ENCODE data around the gene AK4.
"Not testable (repeated sequence)": the region's sequence is repeated elsewhere in the genome, so short reads cannot be mapped to it uniquely, and the experiment has no call there.

The AK4 gene

GRCh38 chr1:65214340-65215027 lies 66.5 kb downstream of the AK4 start:
- DNase-seq (ENCODE audit: low read depth) = no peak

DNA sequence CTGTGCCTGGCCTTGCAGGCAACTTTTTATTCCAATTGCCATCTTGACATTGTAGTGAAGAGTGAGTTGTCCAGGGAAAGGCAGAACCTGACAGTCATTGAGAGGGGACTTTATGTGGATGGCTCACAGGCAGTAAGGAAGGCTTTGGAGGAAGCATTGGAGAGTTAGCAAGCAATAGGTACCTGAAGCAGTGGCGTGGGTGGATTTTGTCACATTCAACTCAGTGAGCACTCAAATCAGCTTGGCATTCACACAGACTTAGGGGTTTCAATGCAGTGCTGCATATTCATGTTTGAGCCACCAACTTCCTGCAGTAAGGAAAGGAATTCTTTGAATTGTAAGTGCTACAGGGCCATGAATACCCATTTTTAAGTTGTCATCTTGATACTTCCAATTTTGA lies 69.0 kb downstream of the AK4 start:
- DNase-seq (ENCODE audit: low read depth) = no peak

DNA sequence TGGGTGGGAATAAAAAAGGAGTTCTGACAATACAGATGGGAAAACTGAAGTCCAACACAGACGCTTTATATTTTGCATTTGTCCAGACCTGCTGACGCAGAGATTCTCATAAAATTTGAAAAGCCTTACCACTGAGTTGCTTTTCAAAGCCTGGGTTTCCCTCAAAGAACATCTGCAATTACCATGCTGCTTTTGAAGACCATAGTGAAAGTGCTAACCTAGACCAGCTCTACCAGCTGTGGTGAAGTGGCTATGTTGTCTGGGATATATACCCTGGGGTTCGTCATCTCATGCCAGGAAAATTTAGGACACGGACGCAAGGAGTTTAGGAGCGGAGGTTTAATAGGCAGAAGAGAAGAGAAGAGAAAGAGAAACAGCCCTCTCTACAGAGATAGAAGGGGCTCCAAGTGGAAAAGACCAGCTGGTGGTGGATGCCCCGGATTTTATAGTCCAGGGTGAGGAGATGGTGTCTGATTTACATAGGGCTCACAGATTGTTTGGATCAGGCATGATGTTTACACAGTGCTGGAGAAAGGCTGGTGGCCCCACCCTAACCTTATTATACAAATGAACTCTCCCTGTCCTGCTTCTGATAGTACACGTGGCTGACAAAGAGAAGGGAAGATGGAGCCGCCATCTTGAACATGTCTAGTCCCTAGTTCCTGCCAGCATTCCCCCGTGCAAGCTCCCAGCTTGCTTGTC lies 73.8 kb downstream of the AK4 start:
- no peak for DNase-seq (ENCODE audit: low read depth)

DNA sequence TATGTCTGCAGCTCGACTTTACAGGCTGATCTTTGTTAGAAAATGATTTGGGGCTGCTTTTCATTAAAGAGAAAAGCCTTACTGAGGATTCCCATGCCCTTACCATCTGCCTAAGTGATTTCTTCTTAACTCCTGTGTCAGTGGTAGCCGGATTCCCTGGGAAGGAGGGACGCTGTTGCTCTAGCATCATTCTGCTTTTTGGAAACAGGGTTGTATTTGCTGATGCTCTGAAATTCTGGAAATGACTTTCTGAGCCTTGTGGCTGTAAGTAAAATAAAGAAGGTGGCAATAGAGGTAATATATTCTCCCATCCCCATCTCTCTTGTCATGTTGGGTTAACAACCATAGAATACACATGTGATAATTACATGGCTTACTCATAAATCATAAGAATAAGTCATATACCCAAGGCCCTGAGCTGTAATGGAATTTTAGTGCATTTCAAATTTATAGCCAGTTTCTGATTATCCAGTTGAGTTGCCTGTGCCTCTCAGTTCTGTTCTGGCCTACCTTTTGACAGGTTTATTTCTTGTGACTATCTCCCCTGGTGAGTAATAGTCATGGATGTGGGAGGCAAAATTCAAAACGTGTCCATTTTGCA lies 74.4 kb downstream of the AK4 start:
- DNase-seq (ENCODE audit: low read depth) = no peak

DNA sequence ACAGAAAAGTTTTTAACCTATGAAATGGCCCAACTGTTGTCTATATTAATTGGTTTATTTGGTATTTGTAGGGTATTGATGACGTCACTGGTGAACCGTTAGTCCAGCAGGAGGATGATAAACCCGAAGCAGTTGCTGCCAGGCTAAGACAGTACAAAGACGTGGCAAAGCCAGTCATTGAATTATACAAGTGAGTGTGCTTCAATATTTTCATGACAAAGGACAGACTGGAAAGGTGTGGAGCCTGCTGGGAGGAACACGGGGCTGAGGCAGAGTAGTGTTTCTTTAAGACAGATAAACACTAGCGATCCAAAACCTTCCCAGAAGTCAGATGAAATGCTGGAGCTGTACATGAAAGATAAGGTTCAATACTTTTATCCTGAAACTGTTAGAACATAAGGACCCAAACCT lies 76.7 kb downstream of the AK4 start:
- DNase-seq (ENCODE audit: low read depth) = no peak

DNA sequence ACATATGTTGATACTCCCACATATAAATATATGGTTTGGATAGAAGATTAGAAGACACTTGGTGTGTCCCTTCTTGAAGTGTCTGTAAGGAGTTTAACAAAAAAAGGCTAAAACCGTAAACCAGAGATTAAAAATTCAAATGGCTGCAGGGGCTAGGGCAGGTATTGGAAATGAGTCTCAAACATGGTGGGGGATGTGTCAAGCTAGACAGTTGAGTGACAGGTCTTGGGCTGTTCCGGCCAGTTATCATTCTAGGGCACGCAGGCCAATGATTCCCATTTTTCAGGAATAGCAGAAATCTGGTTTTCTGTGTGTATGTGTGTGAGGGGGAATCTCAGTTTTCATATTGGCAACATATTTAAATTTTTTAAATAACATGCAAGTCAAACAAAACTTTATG lies 77.2 kb downstream of the AK4 start:
- no peak for DNase-seq (ENCODE audit: low read depth)

- no peak for DNase-seq (ENCODE audit: low read depth)
These were observed 81.2 kb downstream of the AK4 start for GRCh38 chr1:65229201-65229600.

DNA sequence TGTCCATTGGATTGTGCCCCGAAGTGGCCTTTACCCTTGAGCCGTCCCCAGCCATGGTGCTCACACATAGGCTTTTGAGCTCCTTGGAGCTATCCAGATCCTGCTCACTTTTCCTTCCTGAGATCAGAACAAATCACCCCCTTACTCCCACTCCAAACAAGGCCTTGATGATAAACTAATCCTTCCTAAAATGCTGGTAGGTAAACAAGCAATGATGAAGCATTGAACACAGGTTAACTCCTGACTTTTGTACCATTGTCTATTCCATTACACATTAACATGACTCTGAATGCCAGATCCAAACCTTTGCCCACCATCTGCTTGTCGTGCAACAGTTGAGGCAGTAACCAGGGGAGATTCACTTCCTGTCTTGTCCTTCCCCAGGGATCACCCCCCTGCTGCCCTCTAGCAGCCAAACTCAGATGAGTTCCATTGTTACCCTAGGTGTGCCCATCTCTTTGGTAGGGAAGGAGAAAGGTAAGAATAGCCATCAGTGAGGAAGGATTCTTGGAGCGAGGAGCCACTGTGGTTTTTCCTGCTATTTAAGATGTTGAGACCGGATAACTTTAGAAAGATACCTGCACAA lies 81.8 kb downstream of the AK4 start:
- DNase-seq (ENCODE audit: low read depth) = no peak

- DNase-seq (ENCODE audit: low read depth) = no peak
These were observed 82.9 kb downstream of the AK4 start for GRCh38 chr1:65230731-65231481.

DNA sequence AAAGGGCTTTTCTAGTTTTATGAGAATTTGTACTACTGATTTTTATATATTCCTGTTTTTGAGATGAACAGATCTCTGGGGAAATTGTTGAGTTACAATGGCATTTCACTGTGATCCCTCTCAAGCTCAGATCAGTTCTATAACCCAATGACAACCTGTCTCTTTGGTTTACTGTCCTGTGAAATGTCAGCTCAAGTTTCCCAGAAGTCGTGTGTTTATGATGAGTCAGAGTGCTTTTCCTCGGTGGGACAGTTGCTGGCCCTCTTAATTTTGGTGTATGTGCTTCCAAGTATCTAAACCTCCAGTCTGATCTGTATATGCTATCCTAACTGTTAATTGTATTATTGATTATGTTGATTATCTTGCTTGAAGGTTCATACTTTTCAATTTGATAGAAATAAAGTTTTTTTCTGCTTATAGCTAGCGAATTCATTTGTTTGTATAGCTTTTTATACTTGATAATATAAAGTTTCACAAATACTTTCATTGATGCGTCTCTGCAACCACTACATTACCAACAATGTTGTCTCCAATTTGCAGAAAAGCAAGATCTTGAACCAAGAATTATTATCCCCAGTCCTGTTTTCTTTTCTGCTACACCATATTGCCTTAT lies 83.8 kb downstream of the AK4 start:
- DNase-seq (ENCODE audit: low read depth) = no peak

DNA sequence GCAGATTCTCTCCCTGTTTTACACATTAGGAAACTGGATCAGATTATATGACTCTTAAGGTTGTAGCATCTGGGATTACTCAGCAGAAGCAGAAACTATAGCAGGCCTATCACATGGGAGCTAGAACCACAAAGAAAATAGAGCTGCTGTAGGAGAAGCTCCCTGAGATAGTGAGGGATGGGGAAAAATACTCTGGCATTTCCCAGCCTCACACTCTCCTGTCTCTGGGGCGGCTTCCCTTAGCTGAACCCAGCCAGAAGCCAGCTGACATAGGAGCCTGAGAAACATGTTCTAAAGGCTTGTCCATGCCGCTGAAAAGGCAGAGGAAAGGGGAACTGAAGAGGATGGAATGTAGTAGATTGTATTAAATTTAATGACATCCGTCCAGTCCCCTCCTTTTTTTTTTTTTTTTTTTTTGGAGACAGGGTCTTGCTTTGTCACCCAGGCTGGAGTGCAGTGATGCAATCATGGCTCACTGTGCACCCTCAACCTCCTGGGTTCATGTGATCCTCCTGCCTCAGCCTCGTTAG lies 84.5 kb downstream of the AK4 start:
- no peak for DNase-seq (ENCODE audit: low read depth)

DNA sequence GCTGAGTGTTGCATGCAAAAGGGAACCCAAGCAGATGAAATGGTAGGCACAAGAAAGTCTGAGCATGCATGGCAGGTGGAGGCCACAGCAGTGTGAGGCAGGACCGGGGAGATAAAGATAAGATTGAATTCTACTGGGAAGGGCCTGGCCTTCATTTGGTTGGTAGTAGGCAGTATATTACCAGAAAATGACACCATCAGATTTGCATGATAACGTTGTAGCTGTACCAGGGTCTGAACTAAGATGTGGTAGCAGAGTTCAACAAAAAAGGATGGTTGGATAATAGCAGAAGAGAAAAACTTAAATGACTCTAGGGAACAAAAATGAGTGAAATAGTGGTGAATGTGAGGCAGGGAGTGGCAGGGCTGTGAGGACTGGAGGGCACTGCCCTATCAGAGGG lies 85.8 kb downstream of the AK4 start:
- no peak for DNase-seq (ENCODE audit: low read depth)

DNA sequence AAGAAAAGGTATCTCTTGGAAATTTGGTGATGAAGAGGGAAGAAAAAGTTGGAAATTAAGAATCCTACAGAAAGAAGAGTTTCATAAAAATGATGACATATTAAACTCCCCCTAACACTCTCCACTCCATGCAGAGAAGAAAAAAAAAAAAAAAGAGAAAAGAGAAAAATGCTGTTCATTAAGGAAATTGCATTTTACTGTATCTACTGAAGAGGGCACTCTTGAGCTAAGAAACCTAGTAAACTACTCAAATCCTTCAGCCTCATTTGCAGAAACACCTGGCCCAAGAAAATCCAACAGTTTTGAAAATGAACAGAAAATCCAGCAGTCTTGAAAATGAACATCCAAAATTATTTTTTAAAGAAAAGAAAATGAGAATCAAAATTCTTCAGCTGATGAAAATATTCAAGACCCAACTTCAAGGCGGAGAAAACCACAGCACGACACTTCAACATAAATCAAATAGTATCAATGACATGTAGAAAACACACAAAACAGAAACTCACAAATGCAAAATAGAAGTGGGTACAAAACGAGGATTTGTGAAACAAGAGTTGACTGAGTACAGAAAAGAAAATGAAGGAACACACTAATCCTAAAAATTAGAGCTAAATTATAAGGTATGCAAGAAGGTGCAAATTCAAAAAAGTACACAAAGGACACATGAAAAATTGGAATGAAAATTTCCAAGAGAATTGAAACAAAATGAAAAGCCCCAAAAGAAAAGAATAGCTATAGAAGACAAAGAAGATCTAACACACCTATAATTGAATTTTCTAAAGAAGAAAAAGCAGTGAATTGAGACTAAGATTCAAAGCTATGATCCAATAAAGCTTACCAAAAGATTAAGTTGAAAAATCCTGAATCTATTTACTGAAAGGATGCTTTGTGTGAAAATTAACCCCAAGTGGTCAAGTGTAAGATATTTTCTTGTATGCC lies 88.1 kb downstream of the AK4 start:
- no peak for DNase-seq (ENCODE audit: low read depth)

DNA sequence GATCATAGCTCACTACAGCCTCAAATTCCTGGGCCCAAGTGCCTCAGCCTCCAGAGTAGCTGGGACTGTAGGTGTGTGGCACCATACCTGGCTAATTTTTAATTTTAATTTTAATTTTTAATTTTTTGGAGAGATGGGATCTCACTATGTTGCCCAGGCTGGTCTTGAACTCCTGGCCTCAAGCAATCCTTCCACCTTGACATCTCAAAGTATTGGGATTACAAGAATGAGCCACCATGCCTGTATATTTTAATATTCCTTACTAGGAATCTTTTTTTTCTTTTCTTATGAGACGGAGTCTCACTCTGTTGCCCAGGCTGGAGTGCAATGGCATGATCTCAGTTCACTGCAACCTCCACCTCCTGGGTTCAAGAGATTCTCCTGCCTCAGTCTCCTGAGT lies 89.1 kb downstream of the AK4 start:
- DNase-seq (ENCODE audit: low read depth) = not testable (repeated sequence)

- DNase-seq (ENCODE audit: low read depth) = no peak
These were observed 89.5 kb downstream of the AK4 start for GRCh38 chr1:65237503-65237902.

DNA sequence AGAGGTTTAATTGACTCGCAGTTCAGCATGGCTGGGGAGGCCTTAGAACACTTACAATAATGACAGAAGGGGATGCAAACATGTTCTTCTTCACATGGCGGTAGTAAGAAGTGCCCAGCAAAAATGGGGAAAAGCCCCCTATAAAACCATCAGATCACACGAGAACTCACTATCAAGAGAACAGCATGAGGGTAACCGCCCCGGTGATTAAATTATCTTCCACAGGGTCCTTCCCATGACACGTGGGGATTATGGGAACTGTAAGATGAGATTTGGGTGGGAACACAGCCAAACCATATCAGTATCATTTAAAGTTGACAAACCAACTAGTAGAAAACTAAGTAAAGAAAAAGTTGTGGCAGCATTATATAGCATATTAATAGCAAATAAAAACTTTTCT lies 90.0 kb downstream of the AK4 start:
- no peak for DNase-seq (ENCODE audit: low read depth)

DNA sequence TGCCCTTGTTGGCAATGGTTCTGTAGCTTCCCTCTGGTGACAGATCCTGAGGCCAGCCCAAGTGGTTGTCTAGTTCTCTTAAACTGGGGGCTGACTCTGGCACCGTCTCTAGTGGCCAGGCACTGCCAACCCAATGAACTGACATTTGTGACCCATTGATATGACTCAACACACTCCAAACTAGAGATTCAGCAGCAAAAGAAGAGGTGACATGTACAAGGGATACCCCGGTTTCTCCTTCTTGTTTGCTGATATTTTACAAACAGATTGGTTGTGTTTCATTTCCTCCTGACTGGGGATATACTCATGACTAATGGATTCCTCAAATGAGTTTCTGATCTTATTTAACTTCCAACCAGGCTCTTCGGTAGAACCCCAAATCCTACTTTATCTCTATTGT lies 95.5 kb downstream of the AK4 start:
- DNase-seq (ENCODE audit: low read depth) = no peak

DNA sequence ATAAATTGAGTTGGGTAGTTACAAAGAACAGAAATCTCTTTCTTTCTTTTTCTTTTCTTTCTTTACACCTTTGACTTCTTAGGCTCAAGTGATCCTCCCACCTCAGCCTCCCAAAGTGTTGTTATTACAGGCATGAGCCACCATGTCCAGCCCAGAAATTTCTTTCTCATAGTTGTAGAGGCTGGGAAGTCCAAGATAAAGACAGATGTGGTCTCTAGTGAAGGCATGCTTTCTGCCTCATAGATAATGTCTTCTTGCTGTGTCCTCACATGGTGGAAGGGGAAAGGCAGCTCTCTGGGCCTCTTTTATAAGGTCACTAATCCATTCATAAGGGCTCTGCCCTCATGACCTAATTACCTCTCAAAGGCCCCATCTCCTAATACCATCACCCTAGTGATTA lies 97.3 kb downstream of the AK4 start:
- no peak for DNase-seq (ENCODE audit: low read depth)

DNA sequence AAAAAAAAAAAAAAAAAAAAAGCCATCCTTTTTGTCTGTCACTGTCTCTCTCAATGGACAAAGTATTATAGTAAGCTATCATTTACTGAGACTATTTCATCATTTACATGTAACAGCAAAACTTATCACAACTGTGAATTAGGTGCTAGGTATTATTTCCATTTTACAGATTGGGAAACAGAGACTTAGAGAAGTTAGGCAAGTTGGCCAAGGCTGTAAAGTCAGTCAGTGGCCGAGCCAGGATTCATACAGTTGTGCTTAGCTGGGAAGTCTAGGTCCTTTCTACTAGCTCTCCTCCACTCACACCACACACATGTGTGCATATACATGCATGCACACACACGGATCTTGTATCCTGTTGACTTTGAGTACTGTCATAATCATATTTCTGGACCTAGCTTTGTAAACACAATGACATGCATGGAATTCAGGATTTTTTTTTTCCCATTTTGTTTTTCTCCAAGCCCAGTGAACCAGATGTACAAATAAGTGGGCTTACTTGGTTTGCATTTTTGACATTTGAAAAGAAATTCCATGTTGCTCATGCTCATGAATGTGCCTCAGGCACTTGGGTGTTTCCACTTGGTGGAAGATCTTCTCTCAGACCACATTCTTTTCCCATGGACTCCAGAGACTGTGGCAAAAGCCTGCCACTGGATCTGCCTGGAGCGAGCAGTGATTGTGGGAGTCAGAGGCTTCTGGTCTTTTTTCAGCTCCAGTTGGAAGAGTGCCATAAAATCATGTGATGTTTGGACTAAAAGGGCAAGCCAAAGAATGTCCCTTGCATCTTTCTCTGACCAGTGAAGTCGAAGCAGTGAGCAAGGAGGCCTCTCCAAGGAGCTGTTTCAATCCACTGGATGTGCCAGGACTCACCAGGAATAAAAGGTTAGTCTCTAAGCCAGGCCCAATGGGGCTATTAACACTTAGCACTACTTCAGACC lies 99.7 kb downstream of the AK4 start:
- peak; percentile 84 for DNase-seq (ENCODE audit: low read depth)
